ENCODE measurements around the gene FMN1.

The FMN1 gene

DNA sequence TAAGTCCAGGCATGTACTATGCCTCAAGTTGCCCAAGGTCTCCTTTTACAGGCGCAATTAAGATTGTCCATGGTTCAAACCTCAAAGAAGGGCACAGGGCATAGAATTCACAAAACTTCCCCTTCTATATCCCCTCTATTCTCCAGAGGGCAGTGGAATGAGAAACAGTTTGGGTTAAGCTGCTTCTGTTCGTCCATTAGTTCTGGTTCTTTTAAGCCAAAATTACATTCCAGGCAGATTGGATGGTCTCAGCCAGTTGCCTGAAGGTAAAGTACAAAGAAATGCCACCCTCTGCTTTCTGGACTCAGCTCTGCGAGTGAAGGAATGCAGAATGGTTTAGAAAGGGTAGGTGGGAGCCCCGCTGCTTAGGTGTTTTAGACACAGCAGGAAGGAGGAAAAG is 276.0 kb downstream of the FMN1 start:
- DNase-seq (ENCODE audit: low spot score): no peak
- ChIA-PET CTCF (no interaction called here), POLR2A (ENCODE audit: low non-redundant PET) (no interaction called here)
- TF ChIP-seq, protein P1, sequence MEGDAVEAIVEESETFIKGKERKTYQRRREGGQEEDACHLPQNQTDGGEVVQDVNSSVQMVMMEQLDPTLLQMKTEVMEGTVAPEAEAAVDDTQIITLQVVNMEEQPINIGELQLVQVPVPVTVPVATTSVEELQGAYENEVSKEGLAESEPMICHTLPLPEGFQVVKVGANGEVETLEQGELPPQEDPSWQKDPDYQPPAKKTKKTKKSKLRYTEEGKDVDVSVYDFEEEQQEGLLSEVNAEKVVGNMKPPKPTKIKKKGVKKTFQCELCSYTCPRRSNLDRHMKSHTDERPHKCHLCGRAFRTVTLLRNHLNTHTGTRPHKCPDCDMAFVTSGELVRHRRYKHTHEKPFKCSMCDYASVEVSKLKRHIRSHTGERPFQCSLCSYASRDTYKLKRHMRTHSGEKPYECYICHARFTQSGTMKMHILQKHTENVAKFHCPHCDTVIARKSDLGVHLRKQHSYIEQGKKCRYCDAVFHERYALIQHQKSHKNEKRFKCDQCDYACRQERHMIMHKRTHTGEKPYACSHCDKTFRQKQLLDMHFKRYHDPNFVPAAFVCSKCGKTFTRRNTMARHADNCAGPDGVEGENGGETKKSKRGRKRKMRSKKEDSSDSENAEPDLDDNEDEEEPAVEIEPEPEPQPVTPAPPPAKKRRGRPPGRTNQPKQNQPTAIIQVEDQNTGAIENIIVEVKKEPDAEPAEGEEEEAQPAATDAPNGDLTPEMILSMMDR (conservative IDR thresholded peaks at IDR 0.05; ENCODE audit: low read depth): no peak
- no peak overlapping the region for H3K27ac ChIP-seq

DNA sequence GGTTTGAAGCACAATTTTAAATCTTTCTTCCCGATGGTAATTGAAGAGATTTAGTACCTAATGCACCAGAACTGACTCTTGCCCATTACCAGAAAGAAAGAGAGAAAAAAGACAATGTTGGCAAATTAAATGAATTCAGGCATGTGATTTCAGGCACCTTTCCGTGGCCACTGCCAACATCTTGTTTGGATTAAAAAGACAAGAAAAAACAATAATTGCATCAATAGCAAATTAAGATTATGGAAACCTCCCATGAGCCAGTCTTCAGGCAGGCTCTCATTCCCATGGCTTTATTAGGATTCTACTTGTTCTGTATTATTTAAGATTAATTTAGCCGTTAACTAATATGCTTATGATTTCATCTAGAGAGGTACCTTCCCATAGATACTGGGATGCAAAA is 283.7 kb downstream of the FMN1 start:
- ChIA-PET CTCF (no interaction called here), POLR2A (ENCODE audit: low non-redundant PET) (no interaction called here)
- DNase-seq (ENCODE audit: low spot score): no peak
- TF ChIP-seq, protein P1 (conservative IDR thresholded peaks at IDR 0.05; ENCODE audit: low read depth): no peak
- H3K27ac ChIP-seq: no peak overlapping the region

DNA sequence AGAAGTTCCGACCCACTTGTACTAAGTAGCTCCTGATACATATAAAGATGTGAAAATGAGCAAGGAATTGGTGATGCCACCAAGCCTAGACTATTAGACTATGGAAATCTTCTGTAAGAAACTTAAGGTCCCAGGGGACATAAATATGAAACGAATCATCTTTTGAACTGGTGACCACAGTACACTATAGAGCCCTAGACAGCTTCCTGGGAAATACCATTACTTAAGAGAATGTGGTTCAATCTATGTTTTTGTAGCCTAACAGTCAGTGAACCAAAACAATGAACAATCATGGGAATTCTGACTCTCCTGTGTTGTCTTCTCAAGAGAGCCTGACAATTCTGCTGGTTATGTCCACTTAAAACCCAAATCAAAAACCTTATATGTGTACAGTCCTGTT is 285.1 kb downstream of the FMN1 start:
- TF ChIP-seq, protein P1 (conservative IDR thresholded peaks at IDR 0.05; ENCODE audit: low read depth): no peak
- no peak for DNase-seq (ENCODE audit: low spot score)
- CTCF ChIA-PET: interaction anchor here (0.5 kb wide), 1 partner anchor 48 kb away, joined by 9 read pairs; no protein-coding TSS in a partner anchor
- no peak overlapping the region for H3K27ac ChIP-seq
- POLR2A ChIA-PET (ENCODE audit: low non-redundant PET): no interaction called here

DNA sequence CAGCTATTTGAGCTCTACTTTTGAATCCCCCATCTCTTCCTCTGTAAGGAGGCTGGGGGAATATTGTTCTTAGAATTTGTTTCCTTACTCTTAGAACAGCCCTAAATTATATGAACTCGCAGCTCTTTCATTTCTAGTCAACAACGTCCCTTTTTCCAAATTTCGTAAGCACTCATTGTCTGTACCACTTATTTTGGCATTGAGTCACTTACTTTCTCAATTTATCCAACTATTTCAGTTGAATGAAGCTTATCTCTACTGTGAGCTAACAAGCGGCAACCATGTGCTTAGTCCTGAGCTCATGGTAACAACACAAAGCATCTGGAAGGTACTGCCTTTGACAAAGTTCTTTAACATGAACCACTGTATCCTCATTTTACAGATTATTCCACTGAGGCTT is 285.6 kb downstream of the FMN1 start:
- TF ChIP-seq, protein P1 (conservative IDR thresholded peaks at IDR 0.05; ENCODE audit: low read depth): no peak
- no peak for DNase-seq (ENCODE audit: low spot score)
- ChIA-PET CTCF (interaction anchor here (0.5 kb wide), 1 partner anchor 48 kb away, joined by 9 read pairs; no protein-coding TSS in a partner anchor), POLR2A (ENCODE audit: low non-redundant PET) (no interaction called here)
- H3K27ac ChIP-seq: no peak overlapping the region

DNA sequence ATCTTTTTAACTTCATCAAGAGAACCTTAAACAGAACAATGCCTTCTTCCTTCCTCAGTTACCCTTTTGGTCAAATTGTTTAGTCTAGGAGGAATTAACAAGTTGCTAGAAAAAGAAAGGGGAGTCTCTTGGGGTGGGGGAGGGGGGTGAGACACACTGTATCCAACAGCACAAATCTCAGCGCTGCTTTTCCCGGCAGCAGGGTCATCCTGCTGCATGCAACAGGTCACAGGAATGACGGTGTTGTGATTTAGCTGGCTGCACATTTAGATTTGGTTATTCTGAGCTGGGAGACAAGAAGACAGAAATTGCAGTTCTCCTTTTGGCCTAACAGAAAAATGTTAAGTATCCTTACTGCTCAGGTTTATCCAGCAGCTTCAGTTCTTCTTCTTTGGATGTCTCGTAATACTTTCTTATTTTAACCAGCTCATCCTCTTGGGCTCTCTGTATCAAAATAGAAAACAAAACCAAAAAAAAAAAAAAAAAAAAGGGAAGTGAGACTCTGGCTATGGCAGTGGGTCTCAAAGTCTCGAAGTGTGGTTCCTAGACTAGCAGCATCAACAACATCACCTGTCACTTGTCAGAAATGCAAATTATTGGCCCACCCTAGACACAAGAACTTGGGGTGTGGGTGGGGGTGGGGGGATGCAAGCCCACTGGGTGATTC is 286.2 kb downstream of the FMN1 start:
- no peak for DNase-seq (ENCODE audit: low spot score)
- TF ChIP-seq, protein P1 (conservative IDR thresholded peaks at IDR 0.05; ENCODE audit: low read depth): no peak
- H3K27ac ChIP-seq: no peak overlapping the region
- POLR2A ChIA-PET (ENCODE audit: low non-redundant PET): no interaction called here
- CTCF ChIA-PET: no interaction called here

DNA sequence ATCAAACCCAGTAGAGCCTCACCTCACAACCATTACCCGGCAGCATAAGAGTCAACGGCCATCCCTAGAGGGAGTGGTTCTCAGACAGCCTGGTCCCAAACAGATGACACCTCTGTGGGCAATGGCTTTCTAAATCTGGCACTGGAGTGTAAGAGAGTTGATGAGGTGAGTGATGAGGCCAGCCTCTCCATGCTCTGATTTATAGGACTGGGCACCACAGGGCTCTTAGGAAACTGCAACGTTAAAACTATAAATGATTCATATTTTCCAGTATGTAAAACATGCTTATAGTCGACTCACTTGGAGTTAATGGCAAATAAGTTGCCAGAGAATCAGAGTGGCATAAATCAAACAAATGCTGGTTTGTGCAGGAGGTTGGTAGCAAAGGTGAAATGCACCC is 289.0 kb downstream of the FMN1 start:
- DNase-seq (ENCODE audit: low spot score): no peak
- no peak overlapping the region for H3K27ac ChIP-seq
- TF ChIP-seq, protein P1 (conservative IDR thresholded peaks at IDR 0.05; ENCODE audit: low read depth): no peak
- ChIA-PET CTCF (no interaction called here), POLR2A (ENCODE audit: low non-redundant PET) (no interaction called here)
